Measurements from ENCODE around the gene RAB5B.
A peak's percentile ranks its signal among the peaks of the same experiment; 100 is the strongest.

The RAB5B gene

GRCh38 chr12:55930771-55931316 lies 43.0 kb upstream of the RAB5B start, which contains the start of gene DGKA:
TSS of gene DGKA (plus strand) at chr12:55931162. CDS start at chr12:55936504, 5,342 bp downstream.
- Histone ChIP-seq H4K20me1 (ENCODE audit: insufficient read depth, low read length) (no peaks in the 10 kb centered on the region), H3K4me1 (ENCODE audit: low read length) (peaks cover 26% of the 10 kb centered on the region)

GRCh38 chr12:55931317-55931779 lies 42.5 kb upstream of the RAB5B start:
- Histone ChIP-seq H3K9ac (ENCODE audit: low read length) (peak overlapping the region; percentile 33; the same call in 1 of the 2 replicates), H3K4me3 (ENCODE audit: low read length) (peak overlapping the region; percentile 55), H3K4me1 (ENCODE audit: low read length) (peaks cover 25% of the 10 kb centered on the region), H3F3A (ENCODE audit: insufficient read depth, low read length) (peaks cover 36% of the 10 kb centered on the region), H3K27me3 (replicated peaks; ENCODE audit: insufficient read depth, low read length) (0 out of 2 replicates have a peak, but pooled peaks cover 10% of the 10 kb centered on the region), H3K79me2 (ENCODE audit: low read length) (peaks cover 12% of the 10 kb centered on the region), H3K36me3 (replicated peaks; ENCODE audit: insufficient read depth, low read length) (no peaks in the 10 kb centered on the region), H4K20me1 (ENCODE audit: insufficient read depth, low read length) (no peaks in the 10 kb centered on the region), H3K9me2 (replicated peaks; ENCODE audit: insufficient read depth, low read length) (no peaks in the 10 kb centered on the region), H3K4me2 (ENCODE audit: low read depth, low read length) (peak overlapping the region; percentile 79), H3K9me3 (replicated peaks; ENCODE audit: insufficient read depth, low read length) (no peaks in the 10 kb centered on the region), H2AFZ (ENCODE audit: low read length) (peak overlapping the region; percentile 93), H3K27ac (ENCODE audit: low read length) (no peak overlapping the region)
- DNase-seq: no peak
- no peak for TF ChIP-seq EZH2 (optimal IDR thresholded peaks at IDR 0.05; ENCODE audit: low read depth, low read length)
- no peak for TF ChIP-seq EZH2phosphoT487 (IDR thresholded peaks at IDR 0.05; ENCODE audit: low read length)
- no peak for TF ChIP-seq CTCF (IDR thresholded peaks at IDR 0.05; ENCODE audit: low read length)

More at GRCh38 chr12:55930771-55931316, 43.0 kb upstream of the RAB5B start, which contains the start of gene DGKA:
- Histone ChIP-seq H3K36me3 (replicated peaks; ENCODE audit: insufficient read depth, low read length) (no peaks in the 10 kb centered on the region), H3K79me2 (ENCODE audit: low read length) (peaks cover 18% of the 10 kb centered on the region), H3K9me2 (replicated peaks; ENCODE audit: insufficient read depth, low read length) (no peaks in the 10 kb centered on the region), H3F3A (ENCODE audit: insufficient read depth, low read length) (peaks cover 39% of the 10 kb centered on the region), H3K4me2 (ENCODE audit: low read depth, low read length) (peak within 1 kb of the TSS; percentile 94), H3K27me3 (replicated peaks; ENCODE audit: insufficient read depth, low read length) (0 out of 2 replicates have a peak, but pooled peaks cover 10% of the 10 kb centered on the region), H3K27ac (ENCODE audit: low read length) (peak within 1 kb of the TSS; percentile 86), H3K9ac (ENCODE audit: low read length) (peak within 1 kb of the TSS; percentile 33; the same call in 1 of the 2 replicates), H3K4me3 (ENCODE audit: low read length) (peak within 1 kb of the TSS; percentile 55), H2AFZ (ENCODE audit: low read length) (peak within 1 kb of the TSS; percentile 93), H3K9me3 (replicated peaks; ENCODE audit: insufficient read depth, low read length) (no peaks in the 10 kb centered on the region)
- TF ChIP-seq EZH2phosphoT487 (IDR thresholded peaks at IDR 0.05; ENCODE audit: low read length) (no peak), CTCF (IDR thresholded peaks at IDR 0.05; ENCODE audit: low read length) (peak; percentile 67)
- peak; percentile 58 for DNase-seq

GRCh38 chr12:55931780-55932550 lies 41.9 kb upstream of the RAB5B start:
- Histone ChIP-seq H2AFZ (ENCODE audit: low read length) (peak overlapping the region; percentile 93), H3K27ac (ENCODE audit: low read length) (no peak overlapping the region), H3K36me3 (replicated peaks; ENCODE audit: insufficient read depth, low read length) (no peaks in the 10 kb centered on the region), H3K9me3 (replicated peaks; ENCODE audit: insufficient read depth, low read length) (no peaks in the 10 kb centered on the region), H3K9ac (ENCODE audit: low read length) (peak overlapping the region; percentile 33; the same call in 1 of the 2 replicates), H4K20me1 (ENCODE audit: insufficient read depth, low read length) (no peaks in the 10 kb centered on the region), H3K9me2 (replicated peaks; ENCODE audit: insufficient read depth, low read length) (no peaks in the 10 kb centered on the region), H3K27me3 (replicated peaks; ENCODE audit: insufficient read depth, low read length) (0 out of 2 replicates have a peak, but pooled peaks cover 10% of the 10 kb centered on the region), H3K79me2 (ENCODE audit: low read length) (peaks cover 6% of the 10 kb centered on the region), H3F3A (ENCODE audit: insufficient read depth, low read length) (peaks cover 30% of the 10 kb centered on the region), H3K4me1 (ENCODE audit: low read length) (peaks cover 25% of the 10 kb centered on the region), H3K4me3 (ENCODE audit: low read length) (peak overlapping the region; percentile 55), H3K4me2 (ENCODE audit: low read depth, low read length) (peak overlapping the region; percentile 79)
- no peak for DNase-seq
- TF ChIP-seq EZH2phosphoT487 (IDR thresholded peaks at IDR 0.05; ENCODE audit: low read length) (no peak), EZH2 (optimal IDR thresholded peaks at IDR 0.05; ENCODE audit: low read depth, low read length) (no peak), CTCF (IDR thresholded peaks at IDR 0.05; ENCODE audit: low read length) (no peak)
